H1 (cell line): ENCODE data around the gene ZNF85. TPM values are rescaled to one million over a fixed set of nuclear protein-coding genes. Genes with fewer than 3 reads are reported as not detected.
A peak's percentile ranks its signal among the peaks of the same experiment; 100 is the strongest.

Experiments
- CTCF ChIA-PET: fragments of 300-600 bp; sonication (Branson Sonifier 250); formaldehyde crosslinking; loops from one replicate; lab custom pipeline; 2021; ENCODE audit not compliant: partially characterized antibody; lab: Charles Lee
- POLR2A ChIA-PET: fragments of 300-600 bp; sonication (Branson Sonifier 250); formaldehyde crosslinking; loops from one replicate; lab custom pipeline; 2021; ENCODE audit warnings: inconsistent platforms; ENCODE audit not compliant: partially characterized antibody; lab: Charles Lee
- DNase-seq, 2 experiments: peaks; one replicate each; pipeline versions ENCODE4 v3.0.0 to v3.0.0-alpha.2; 2010 to 2022; ENCODE audit warnings: low spot score in 2 of 2, low read depth in 1 of 2, mixed read lengths in 1 of 2
- FAIRE-seq: peaks from 2 replicates; lab custom pipeline; 2011; peaks lifted over from hg19 to GRCh38; lab: Jason Lieb, UNC
- H2AFZ ChIP-seq: 2 replicates; pipeline ENCODE4 v1.8.1; 2012; ENCODE audit warnings: low read length, inconsistent platforms
- H2AK5ac ChIP-seq: 2 replicates; pipeline ENCODE4 v1.6.1; 2013; ENCODE audit warnings: low read depth, low read length
- H2BK120ac ChIP-seq: replicated peaks from 2 replicates; pipeline ENCODE3; 2013; ENCODE audit warnings: low read depth, low read length, inconsistent platforms
- H2BK12ac ChIP-seq: 2 replicates; pipeline ENCODE4 v1.6.1; 2013; ENCODE audit warnings: low read depth, low read length
- H2BK15ac ChIP-seq: 2 replicates; pipeline ENCODE4 v1.6.1; 2013; ENCODE audit warnings: low read length
- H2BK20ac ChIP-seq: 2 replicates; pipeline ENCODE4 v1.6.1; 2013; ENCODE audit warnings: low read length
- H2BK5ac ChIP-seq: 2 replicates; pipeline ENCODE4 v1.6.1; 2013; ENCODE audit warnings: low read depth, low read length
- H3K14ac ChIP-seq: 2 replicates; pipeline ENCODE4 v1.6.1; 2013; ENCODE audit warnings: inconsistent platforms; ENCODE audit not compliant: insufficient read length
- H3K18ac ChIP-seq: 2 replicates; pipeline ENCODE4 v1.6.1; 2013; ENCODE audit warnings: low read length; ENCODE audit errors: extremely low read depth
- H3K23ac ChIP-seq: 2 replicates; pipeline ENCODE4 v1.6.1; 2013; ENCODE audit warnings: inconsistent platforms; ENCODE audit not compliant: insufficient read length
- H3K23me2 ChIP-seq: 2 replicates; pipeline ENCODE4 v1.6.1; 2013; ENCODE audit warnings: low read depth, low read length
- H3K27ac ChIP-seq: 2 replicates; pipeline ENCODE4 v1.6.1; 2011; ENCODE audit warnings: low read depth, low read length, inconsistent platforms
- H3K27me3 ChIP-seq, 4 experiments: replicated peaks in 1 of 4; 1 replicate in 1 of 4; 2 replicates in 3 of 4; pipeline versions ENCODE4 v1.6.1 to v1.8.1; 2011 to 2013; ENCODE audit warnings: low read length in 3 of 4, mild to moderate bottlenecking in 3 of 4, inconsistent platforms in 2 of 4, mixed read lengths in 2 of 4, moderate library complexity in 1 of 4; ENCODE audit not compliant: control insufficient read depth in 3 of 4, insufficient read depth in 3 of 4; ENCODE audit errors: extremely low read depth in 1 of 4
- H3K36me3 ChIP-seq, 4 experiments: 2 replicates each; pipeline versions ENCODE4 v1.6.1 to v1.8.1; 2011 to 2013; ENCODE audit warnings: mild to moderate bottlenecking in 4 of 4, low read length in 3 of 4, moderate library complexity in 2 of 4, control low read depth in 1 of 4, inconsistent platforms in 1 of 4; ENCODE audit not compliant: insufficient read depth in 4 of 4, control insufficient read depth in 2 of 4
- H3K4ac ChIP-seq: replicated peaks from 2 replicates; pipeline ENCODE3; 2013; ENCODE audit warnings: low read length, low read depth, mixed read lengths, inconsistent platforms; ENCODE audit not compliant: insufficient read length
- H3K4me1 ChIP-seq, 4 experiments: replicated peaks in 1 of 4; 1 replicate in 1 of 4; 2 replicates in 3 of 4; pipeline versions ENCODE4 v1.6.1 to v1.8.1; 2011 to 2013; ENCODE audit warnings: low read length in 3 of 4, inconsistent platforms in 2 of 4, mixed read lengths in 1 of 4; ENCODE audit not compliant: insufficient read depth in 4 of 4, control insufficient read depth in 3 of 4
- H3K4me2 ChIP-seq, 2 experiments: 2 replicates each; pipeline versions ENCODE4 v1.6.1 to v1.8.1; 2011 to 2013; ENCODE audit warnings: low read depth in 2 of 2, low read length in 2 of 2, control low read depth in 1 of 2, inconsistent platforms in 1 of 2, mild to moderate bottlenecking in 1 of 2; ENCODE audit not compliant: insufficient read depth in 1 of 2
- H3K4me3 ChIP-seq, 4 experiments: fragments of 200-600, 300-600 bp in 1 of 4; sonication (generic), shearing (Covaris generic), sonication (Bioruptor Twin) in 1 of 4; 2 replicates each; pipeline versions ENCODE4 v1.5.1 to v1.8.1; 2011 to 2016; ENCODE audit warnings: low read length in 4 of 4, low read depth in 3 of 4, control low read depth in 2 of 4, inconsistent platforms in 2 of 4, mild to moderate bottlenecking in 2 of 4, mixed read lengths in 1 of 4, moderate library complexity in 1 of 4; ENCODE audit not compliant: insufficient read depth in 2 of 4; ENCODE audit errors: extremely low read depth in 1 of 4
- H3K56ac ChIP-seq: replicated peaks from 2 replicates; pipeline ENCODE3; 2013; ENCODE audit warnings: low read depth, mild to moderate bottlenecking, mixed read lengths, low read length, inconsistent platforms; ENCODE audit not compliant: insufficient read length
- H3K79me1 ChIP-seq: 2 replicates; pipeline ENCODE4 v1.6.1; 2013; ENCODE audit warnings: low read depth, low read length, control low read depth
- H3K79me2 ChIP-seq, 2 experiments: 2 replicates each; pipeline versions ENCODE4 v1.6.1 to v1.8.1; 2012 to 2013; ENCODE audit warnings: low read length in 2 of 2, mild to moderate bottlenecking in 2 of 2, inconsistent platforms in 1 of 2; ENCODE audit not compliant: insufficient read depth in 2 of 2, control insufficient read depth in 1 of 2
- H3K9ac ChIP-seq, 4 experiments: replicated peaks in 1 of 4; 1 replicate in 1 of 4; 2 replicates in 3 of 4; pipeline versions ENCODE4 v1.6.1 to v1.8.1; 2011 to 2013; ENCODE audit warnings: low read depth in 3 of 4, low read length in 3 of 4, control low read depth in 2 of 4, mild to moderate bottlenecking in 2 of 4, moderate library complexity in 2 of 4, inconsistent platforms in 1 of 4; ENCODE audit errors: extremely low read depth in 1 of 4
- H3K9me3 ChIP-seq, 2 experiments: 2 replicates each; pipeline versions ENCODE4 v1.6.1 to v1.8.1; 2012 to 2013; ENCODE audit warnings: mild to moderate bottlenecking in 2 of 2, moderate library complexity in 2 of 2, control low read depth in 1 of 2, inconsistent platforms in 1 of 2, low read depth in 1 of 2, low read length in 1 of 2, mixed read lengths in 1 of 2; ENCODE audit not compliant: insufficient read depth in 2 of 2
- H4K20me1 ChIP-seq, 2 experiments: replicated peaks in 1 of 2; 2 replicates each; pipeline versions ENCODE3 to v1.8.1; 2011 to 2013; ENCODE audit warnings: inconsistent platforms in 2 of 2, low read length in 2 of 2, mild to moderate bottlenecking in 1 of 2; ENCODE audit not compliant: insufficient read depth in 2 of 2, control insufficient read depth in 1 of 2
- H4K5ac ChIP-seq: 2 replicates; pipeline ENCODE4 v1.6.1; 2013; ENCODE audit warnings: low read length, low read depth, mixed read lengths, inconsistent platforms; ENCODE audit not compliant: insufficient read length
- H4K8ac ChIP-seq: 2 replicates; pipeline ENCODE4 v1.8.0; 2013; ENCODE audit warnings: mild to moderate bottlenecking, moderate library complexity, low read length, inconsistent platforms; ENCODE audit not compliant: insufficient read depth; ENCODE audit errors: extremely low read depth
- H4K91ac ChIP-seq: replicated peaks from 2 replicates; pipeline ENCODE3; 2013; ENCODE audit warnings: low read length, mixed read lengths, inconsistent platforms; ENCODE audit not compliant: insufficient read length
- FOSL1 ChIP-seq: IDR thresholded peaks from 2 replicates; pipeline ENCODE4 v1.6.1; 2011; ENCODE audit warnings: mild to moderate bottlenecking, low read depth, low read length, moderate library complexity; ENCODE audit not compliant: insufficient read depth
- GABPA ChIP-seq: IDR thresholded peaks from 2 replicates; pipeline ENCODE4 v1.6.1; 2011; ENCODE audit warnings: mild to moderate bottlenecking, low read length, moderate library complexity, borderline replicate concordance; ENCODE audit not compliant: insufficient read depth
- KDM1A ChIP-seq: fragments of 200-600, 300-600 bp; sonication (generic); IDR thresholded peaks from 2 replicates; pipeline ENCODE4 v1.7.1; 2016; ENCODE audit warnings: mild to moderate bottlenecking, low read length, borderline replicate concordance
- KDM4A ChIP-seq: IDR thresholded peaks from one replicate; pipeline ENCODE4 v1.7.1; 2012; ENCODE audit warnings: low read depth, mild to moderate bottlenecking, moderate library complexity, low read length, inconsistent platforms; ENCODE audit not compliant: severe bottlenecking
- POLR2AphosphoS5 ChIP-seq: IDR thresholded peaks from 2 replicates; pipeline ENCODE4 v1.6.1; 2011; ENCODE audit warnings: low read depth, low read length
- SIN3A ChIP-seq, 2 experiments: IDR thresholded peaks in 1 of 2; conservative IDR thresholded peaks in 1 of 2; 2 replicates each; pipeline ENCODE4 v1.6.1; 2011 to 2012; ENCODE audit warnings: low read length in 2 of 2, improper control_type of control experiment in 1 of 2, low read depth in 1 of 2, mild to moderate bottlenecking in 1 of 2
- SIRT6 ChIP-seq: IDR thresholded peaks from one replicate; pipeline ENCODE4 v1.7.1; 2012; ENCODE audit warnings: low read length, inconsistent platforms
- SIX5 ChIP-seq: IDR thresholded peaks from 2 replicates; pipeline ENCODE4 v1.6.1; 2011; ENCODE audit warnings: mild to moderate bottlenecking, low read depth, low read length
- YY1 ChIP-seq: IDR thresholded peaks from 2 replicates; pipeline ENCODE4 v1.6.1; 2011; ENCODE audit warnings: low read depth, mild to moderate bottlenecking, low read length
- WGBS, 2 experiments: shearing (Covaris generic) in 1 of 2; methylation state at CpG; one replicate each; pipeline versions ENCODE4 v1.1.6 to v1.1.7; 2013 to 2015; ENCODE audit warnings: low lambda C conversion rate in 2 of 2, mixed read lengths in 2 of 2, inconsistent platforms in 1 of 2, low coverage in 1 of 2, missing lambda C conversion rate in 1 of 2; ENCODE audit not compliant: insufficient replicate concordance in 2 of 2, insufficient coverage in 1 of 2, insufficient read length in 1 of 2; ENCODE audit errors: extremely low coverage in 1 of 2, missing lambda C conversion rate in 1 of 2; 5-methylcytosine and 5-hydroxymethylcytosine counted together
- polyA plus RNA-seq, 7 experiments: library from polyadenylated mRNA; depleted of rRNA in 3 of 7; stranded (reverse) in 5 of 7; unstranded in 2 of 7; fragments of >200 nt in 5 of 7; fragments of 200-250 nt in 2 of 7; gene quantifications; 1 replicate in 5 of 7; 2 replicates in 1 of 7; 4 replicates in 1 of 7; pipeline versions ENCODE4 v1.2.1 to v1.2.3, GENCODE V29; 2011 to 2013; ENCODE audit warnings: missing spikeins in 2 of 7, mixed read lengths in 2 of 7
- total RNA-seq: library from RNA; stranded (reverse); fragmentation: NEBNext Ultra II Directional; extraction: Animal tissue kit (Norgen Biotek cat#: 25700); gene quantifications from 2 replicates; pipeline ENCODE4 v1.2.1, GENCODE V29; 2021
- TF ChIP-seq, protein P1 (sequence below): IDR thresholded peaks from 2 replicates; pipeline ENCODE4 v1.6.1; 2012; ENCODE audit warnings: inconsistent platforms
- TF ChIP-seq, protein P2 (sequence below): IDR thresholded peaks from 2 replicates; pipeline ENCODE4 v1.6.1; 2012; ENCODE audit warnings: inconsistent platforms

Gene ZNF85
- total and polyA plus RNA-seq, 2 of the 8 experiments (the other 6 are each of a cell fraction or from before 2014, with no cell fraction given) = 7.6 to 22.2 TPM

DNA sequence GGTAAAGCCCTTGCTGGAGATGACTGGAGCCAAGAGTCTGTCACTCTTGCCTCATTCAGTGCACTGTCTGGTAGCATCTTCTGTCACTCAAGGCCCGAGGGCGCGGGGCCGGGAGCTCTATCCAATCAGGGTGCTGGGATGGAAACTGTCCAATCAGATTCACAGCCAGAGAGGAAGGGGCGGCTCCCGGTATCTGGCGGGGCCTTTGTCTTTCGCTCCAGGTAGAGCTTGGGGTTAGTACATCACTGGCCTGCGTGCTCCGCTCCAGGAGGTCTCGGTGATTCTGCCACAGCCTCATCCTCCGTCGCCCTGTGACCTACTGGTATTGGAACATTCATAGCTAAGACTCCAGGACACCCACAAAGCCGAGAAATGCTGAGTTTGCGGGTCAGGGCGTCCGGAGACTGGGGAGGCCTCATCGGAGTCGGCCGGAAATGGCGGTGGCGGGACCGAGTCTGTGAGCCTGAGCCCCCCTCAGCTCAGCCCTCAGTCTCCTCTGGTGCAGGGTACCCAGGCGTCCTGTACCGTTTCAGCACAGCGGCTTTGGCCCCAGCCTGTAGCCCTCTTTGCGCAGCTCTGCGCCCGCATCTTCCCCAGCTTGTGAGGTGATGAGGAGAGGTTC lies 76.8 kb downstream of the ZNF85 start:
- Histone ChIP-seq H2BK12ac (no peak overlapping the region), H3K36me3 (no peaks in the 10 kb centered on the region), H2BK15ac (no peak overlapping the region), H4K20me1 (no peaks in the 10 kb centered on the region), H3K23me2 (no peaks in the 10 kb centered on the region), H3K79me2 (peaks cover 0 to 15% of the 10 kb centered on the region in 2 experiments; a peak in 2 of 4 replicates), H2BK5ac (peak overlapping the region; percentile 69), H3K27ac (peak overlapping the region; percentile 95), H4K5ac (peak overlapping the region; percentile 70), H3K4ac (no peak overlapping the region), H3K18ac (peak overlapping the region; percentile 39; the same call in 1 of the 2 replicates), H2AK5ac (no peak overlapping the region), H3K79me1 (no peaks in the 10 kb centered on the region), H3K4me1 (peaks cover 0 to 3% (median under 1%) of the 10 kb centered on the region in 4 experiments; a peak in 1 of 7 replicates), H2AFZ (peak overlapping the region; percentile 86; the same call in 1 of the 2 replicates), H3K23ac (no peak overlapping the region), H2BK120ac (no peak overlapping the region), H2BK20ac (no peak overlapping the region), H3K56ac (peak overlapping the region; percentile 18), H3K4me3 (peak overlapping the region; percentile 74 to 97 (median 84)), H4K8ac (peak overlapping the region; percentile 97; the same call in 1 of the 2 replicates), H3K9me3 (no peaks in the 10 kb centered on the region), H4K91ac (peak overlapping the region; percentile 34), H3K14ac (peak overlapping the region; percentile 44), H3K27me3 (no peaks in the 10 kb centered on the region), H3K4me2 (peak overlapping the region; percentile 67 to 72), H3K9ac (peak overlapping the region; percentile 88 to 98 (median 96))
- FAIRE-seq = peak; percentile 76
- WGBS, 2 experiments = 1% methylated on average over 29 of the region's 29 CpGs; no CpG with 5 or more reads in 1 of the 2 experiments
- POLR2A ChIA-PET = interaction anchor here (0.5 to 1.9 kb wide), 33 partner anchors 9 to 917 kb away, joined by 3 to 14 read pairs (median 4); partner anchors contain the start of genes ZNF43, ZNF430, ZNF431 and ZNF626
- CTCF ChIA-PET = no interaction called here
- peak; percentile 77 to 92 for DNase-seq
- TF ChIP-seq SIN3A (conservative IDR thresholded peaks at IDR 0.05 in 1 of 2, IDR thresholded peaks at IDR 0.05 in 1 of 2; ENCODE audit: low read depth in 1 of 2, low read length in 2 of 2) (0 out of 4 replicates have a peak, but pooled peaks have one; percentile 28 to 72), YY1 (peak; percentile 37; the same call in 1 of the 2 replicates), SIX5 (no peak), KDM4A (peak; percentile 59), POLR2AphosphoS5 (peak; percentile 98), SIRT6 (no peak), GABPA (0 out of 2 replicates have a peak, but pooled peaks have one; percentile 68), KDM1A (no peak), FOSL1 (no peak)
- TF ChIP-seq, protein P1, sequence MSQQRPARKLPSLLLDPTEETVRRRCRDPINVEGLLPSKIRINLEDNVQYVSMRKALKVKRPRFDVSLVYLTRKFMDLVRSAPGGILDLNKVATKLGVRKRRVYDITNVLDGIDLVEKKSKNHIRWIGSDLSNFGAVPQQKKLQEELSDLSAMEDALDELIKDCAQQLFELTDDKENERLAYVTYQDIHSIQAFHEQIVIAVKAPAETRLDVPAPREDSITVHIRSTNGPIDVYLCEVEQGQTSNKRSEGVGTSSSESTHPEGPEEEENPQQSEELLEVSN = peak; percentile 64
- TF ChIP-seq, protein P2, sequence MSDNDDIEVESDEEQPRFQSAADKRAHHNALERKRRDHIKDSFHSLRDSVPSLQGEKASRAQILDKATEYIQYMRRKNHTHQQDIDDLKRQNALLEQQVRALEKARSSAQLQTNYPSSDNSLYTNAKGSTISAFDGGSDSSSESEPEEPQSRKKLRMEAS = peak; percentile 57
